ENCODE data around the gene INHA. TPM values are rescaled to one million over a fixed set of nuclear protein-coding genes. Genes with fewer than 3 reads are reported as not detected.

Gene INHA
- total and polyA plus RNA-seq, 2 donors (not counting 1 experiment from before 2014, with no cell fraction given), result not detected

DNA sequence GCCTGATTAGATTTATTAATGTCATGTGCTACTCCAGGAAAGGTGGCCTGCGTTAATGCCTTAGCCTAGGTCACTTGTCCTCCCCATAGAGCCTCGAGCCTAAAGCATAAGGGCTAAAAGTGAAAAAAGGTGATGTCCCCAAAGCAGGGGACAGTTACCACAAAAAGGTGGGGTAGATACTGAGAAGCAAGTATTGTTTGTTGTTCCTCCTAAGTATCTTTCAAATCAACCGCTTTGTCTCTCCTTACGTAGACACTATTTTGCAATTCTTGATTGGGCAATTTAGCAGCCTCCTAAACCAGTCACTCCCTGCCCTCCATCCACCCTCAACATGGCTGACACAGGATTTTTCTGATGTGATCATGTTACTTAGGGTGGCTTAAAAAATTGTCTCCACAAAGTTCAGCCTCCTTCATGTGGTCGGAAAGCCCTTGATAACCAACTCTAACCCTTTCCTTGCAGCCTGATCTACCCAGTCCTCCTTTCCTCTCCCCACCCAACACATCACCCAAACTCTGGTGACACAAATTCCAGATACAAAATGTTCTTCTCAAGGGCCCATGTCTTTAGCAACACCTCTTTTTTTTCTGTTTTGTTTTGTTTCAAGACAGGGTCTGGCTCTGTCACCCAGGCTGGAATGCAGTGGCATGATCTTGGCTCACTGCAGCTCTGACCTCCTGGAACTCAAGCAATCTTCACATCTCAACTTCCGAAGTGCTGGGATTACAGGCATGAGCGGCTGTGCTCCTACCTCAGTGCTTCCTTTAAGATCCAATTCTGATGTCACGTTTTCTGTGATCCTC lies 6.9 kb downstream of the INHA start:
- H3K79me2 ChIP-seq (ENCODE audit: control insufficient read depth, insufficient read depth, low read length), result no peaks in the 10 kb centered on the region
- ATAC-seq (ENCODE audit: low read depth), result no peak
- TF ChIP-seq, protein P1, sequence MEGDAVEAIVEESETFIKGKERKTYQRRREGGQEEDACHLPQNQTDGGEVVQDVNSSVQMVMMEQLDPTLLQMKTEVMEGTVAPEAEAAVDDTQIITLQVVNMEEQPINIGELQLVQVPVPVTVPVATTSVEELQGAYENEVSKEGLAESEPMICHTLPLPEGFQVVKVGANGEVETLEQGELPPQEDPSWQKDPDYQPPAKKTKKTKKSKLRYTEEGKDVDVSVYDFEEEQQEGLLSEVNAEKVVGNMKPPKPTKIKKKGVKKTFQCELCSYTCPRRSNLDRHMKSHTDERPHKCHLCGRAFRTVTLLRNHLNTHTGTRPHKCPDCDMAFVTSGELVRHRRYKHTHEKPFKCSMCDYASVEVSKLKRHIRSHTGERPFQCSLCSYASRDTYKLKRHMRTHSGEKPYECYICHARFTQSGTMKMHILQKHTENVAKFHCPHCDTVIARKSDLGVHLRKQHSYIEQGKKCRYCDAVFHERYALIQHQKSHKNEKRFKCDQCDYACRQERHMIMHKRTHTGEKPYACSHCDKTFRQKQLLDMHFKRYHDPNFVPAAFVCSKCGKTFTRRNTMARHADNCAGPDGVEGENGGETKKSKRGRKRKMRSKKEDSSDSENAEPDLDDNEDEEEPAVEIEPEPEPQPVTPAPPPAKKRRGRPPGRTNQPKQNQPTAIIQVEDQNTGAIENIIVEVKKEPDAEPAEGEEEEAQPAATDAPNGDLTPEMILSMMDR (IDR thresholded peaks at IDR 0.05), result no peak
- TF ChIP-seq EZH2 (IDR thresholded peaks at IDR 0.05; ENCODE audit: borderline replicate concordance, insufficient read depth, low read depth, low read length, poor library complexity, severe bottlenecking), result no peak

DNA sequence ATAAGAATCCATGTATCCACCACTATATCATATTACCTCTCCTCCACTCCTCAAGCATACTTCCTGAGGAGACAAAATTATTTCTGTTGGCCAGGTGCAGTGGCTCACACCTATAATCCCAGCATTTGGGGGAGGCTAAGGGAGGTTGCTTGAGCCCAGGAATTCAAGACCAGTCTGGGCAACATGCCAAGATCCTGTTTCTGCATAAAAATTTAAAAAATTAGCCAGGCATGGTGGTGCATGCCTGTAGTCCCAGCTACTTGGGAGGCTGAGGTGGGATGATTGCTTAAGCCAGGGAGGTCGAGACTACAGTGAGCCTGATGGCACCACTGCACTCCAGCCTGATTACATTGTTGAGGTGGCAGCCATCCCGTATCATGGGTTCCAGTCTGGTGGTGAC lies 9.2 kb downstream of the INHA start:
- Mint-ChIP-seq H3K27ac (no peak overlapping the region), H3K4me3 (no peak overlapping the region), H3K27me3 (peaks cover 40% of the 10 kb centered on the region), H3K9me3 (ENCODE audit: insufficient read depth) (no peaks in the 10 kb centered on the region), H3K4me1 (no peaks in the 10 kb centered on the region)
- 73% methylated on average over 2 of the region's 2 CpGs for WGBS (ENCODE audit: insufficient coverage)
- H3K27me3 ChIP-seq (replicated peaks in 1 of 4; ENCODE audit: control extremely low read depth in 1 of 4, control insufficient read depth in 3 of 4, insufficient read depth in 4 of 4, low read length in 3 of 4), result peaks cover 0 to 24% (median 4%) of the 10 kb centered on the region in 4 experiments
- intact Hi-C loops (cut with micrococcal nuclease), result no loop called here
- no peak overlapping the region for H2AFZ ChIP-seq (ENCODE audit: insufficient read depth, low read depth, low read length, poor library complexity, severe bottlenecking)
- no peak overlapping the region for H3K9ac ChIP-seq (ENCODE audit: low read length)
- CTCF ChIA-PET, result no interaction called here
- no peak overlapping the region for H3K4me3 ChIP-seq (ENCODE audit: control extremely low read depth in 1 of 5, extremely low read depth in 1 of 5, insufficient read depth in 1 of 5, low read depth in 2 of 5, low read length in 4 of 5)
- H3K9me3 ChIP-seq (ENCODE audit: control extremely low read depth in 1 of 3, control insufficient read depth in 2 of 3, insufficient read depth in 1 of 3, low read length in 2 of 3), result no peaks in the 10 kb centered on the region
- H3K4me2 ChIP-seq (replicated peaks; ENCODE audit: low read depth, low read length, poor library complexity, severe bottlenecking), result no peak overlapping the region
- H4K20me1 ChIP-seq (ENCODE audit: control insufficient read depth, insufficient read depth, low read length, poor library complexity, severe bottlenecking), result no peaks in the 10 kb centered on the region
- DNase-seq (no peak), ATAC-seq (ENCODE audit: low read depth) (no peak)
- no peak overlapping the region for H3K27ac ChIP-seq (ENCODE audit: low read length in 2 of 2)
- no peaks in the 10 kb centered on the region for H3K36me3 ChIP-seq (replicated peaks in 1 of 2; ENCODE audit: control extremely low read depth in 1 of 2, control insufficient read depth in 1 of 2, extremely low read depth in 1 of 2, insufficient read depth in 2 of 2, low read length in 1 of 2)
- no peaks in the 10 kb centered on the region for H3K79me2 ChIP-seq (ENCODE audit: control insufficient read depth, insufficient read depth, low read length)
- no peaks in the 10 kb centered on the region for H3K4me1 ChIP-seq (ENCODE audit: control insufficient read depth in 2 of 2, insufficient read depth in 2 of 2, low read length in 2 of 2)
- POLR2A ChIA-PET, result no interaction called here
- TF ChIP-seq EZH2 (IDR thresholded peaks at IDR 0.05; ENCODE audit: borderline replicate concordance, insufficient read depth, low read depth, low read length, poor library complexity, severe bottlenecking), result no peak
- TF ChIP-seq, protein P1 (IDR thresholded peaks at IDR 0.05), result no peak

More for the DNA sequence above, 6.9 kb downstream of the INHA start:
- Histone ChIP-seq H3K4me1 (ENCODE audit: control insufficient read depth in 2 of 2, insufficient read depth in 2 of 2, low read length in 2 of 2) (no peaks in the 10 kb centered on the region), H3K27ac (ENCODE audit: low read length in 2 of 2) (no peak overlapping the region), H3K4me3 (ENCODE audit: control extremely low read depth in 1 of 5, extremely low read depth in 1 of 5, insufficient read depth in 1 of 5, low read depth in 2 of 5, low read length in 4 of 5) (no peak overlapping the region), H3K9ac (ENCODE audit: low read length) (no peak overlapping the region), H3K27me3 (replicated peaks in 1 of 4; ENCODE audit: control extremely low read depth in 1 of 4, control insufficient read depth in 3 of 4, insufficient read depth in 4 of 4, low read length in 3 of 4) (peaks cover 0 to 19% (median under 1%) of the 10 kb centered on the region in 4 experiments), H2AFZ (ENCODE audit: insufficient read depth, low read depth, low read length, poor library complexity, severe bottlenecking) (no peak overlapping the region), H3K4me2 (replicated peaks; ENCODE audit: low read depth, low read length, poor library complexity, severe bottlenecking) (no peak overlapping the region), H4K20me1 (ENCODE audit: control insufficient read depth, insufficient read depth, low read length, poor library complexity, severe bottlenecking) (no peaks in the 10 kb centered on the region), H3K9me3 (ENCODE audit: control extremely low read depth in 1 of 3, control insufficient read depth in 2 of 3, insufficient read depth in 1 of 3, low read length in 2 of 3) (no peaks in the 10 kb centered on the region), H3K36me3 (replicated peaks in 1 of 2; ENCODE audit: control extremely low read depth in 1 of 2, control insufficient read depth in 1 of 2, extremely low read depth in 1 of 2, insufficient read depth in 2 of 2, low read length in 1 of 2) (no peaks in the 10 kb centered on the region)
- Mint-ChIP-seq H3K4me3 (no peak overlapping the region), H3K27me3 (peaks cover 38% of the 10 kb centered on the region), H3K27ac (no peak overlapping the region), H3K9me3 (ENCODE audit: insufficient read depth) (no peaks in the 10 kb centered on the region), H3K4me1 (no peaks in the 10 kb centered on the region)
- ChIA-PET POLR2A (no interaction called here), CTCF (no interaction called here)
- no peak for DNase-seq
- WGBS (ENCODE audit: insufficient coverage), result 77% methylated on average over 4 of the region's 8 CpGs
- intact Hi-C loops (cut with micrococcal nuclease), result no loop called here

All from B cell (primary cell).